OCI-LY1 (cell line): ENCODE measurements around the gene RGCC.

Source experiments
- CTCF ChIP-seq: fragments of 200-600 bp; sonication (generic), shearing (Covaris generic); IDR thresholded peaks from 2 replicates; pipeline ENCODE4 v1.5.1; 2017; ENCODE audit warnings: mild to moderate bottlenecking, antibody characterized with exemption, low read length, moderate library complexity, mixed read lengths
- EZH2 ChIP-seq: fragments of 200-600 bp; sonication (generic), shearing (Covaris generic); IDR thresholded peaks from 2 replicates; pipeline ENCODE4 v1.8.0; 2017; ENCODE audit warnings: borderline replicate concordance, mixed run types, mild to moderate bottlenecking, antibody characterized with exemption, low read length, moderate library complexity, mixed read lengths

- no peak for TF ChIP-seq CTCF
- TF ChIP-seq EZH2: no peak
Measured at GRCh38 chr13:41509971-41510370, 52.6 kb downstream of the RGCC start.
